ENCODE results near the gene CHGA. TPM values are rescaled to one million over a fixed set of nuclear protein-coding genes. Genes with fewer than 3 reads are reported as not detected.

The CHGA gene
- total and polyA plus RNA-seq, 12 donors, result 0.14 TPM; not detected in 11

GRCh38 chr14:92949496-92950192 lies 26.7 kb downstream of the CHGA start:
- ATAC-seq, result no peak
- peaks cover 0 to 66% (median 0%) of the 10 kb centered on the region in 9 donors for H3K36me3 ChIP-seq
- H3K4me1 ChIP-seq, result peaks cover 9 to 60% (median 40%) of the 10 kb centered on the region in 9 donors
- 89 to 90% methylated on average over 24 of the region's 24 CpGs for WGBS, 2 donors
- DNase-seq, result no peak
- no peak for TF ChIP-seq CTCF (IDR thresholded peaks at IDR 0.05)
- intact Hi-C loops (cut with DNase I), result loop anchor here in 6 of 10 donors (5.0 kb wide), 4 partner anchors 83 to 188 kb away; no protein-coding TSS in a partner anchor
- H3K27me3 ChIP-seq, result no peaks in the 10 kb centered on the region
- no peak overlapping the region for H3K4me3 ChIP-seq
- no peaks in the 10 kb centered on the region for H3K9me3 ChIP-seq
- H3K27ac ChIP-seq, result peak overlapping the region in 8 of 10 donors; percentile 25 to 70 (median 53)

DNA sequence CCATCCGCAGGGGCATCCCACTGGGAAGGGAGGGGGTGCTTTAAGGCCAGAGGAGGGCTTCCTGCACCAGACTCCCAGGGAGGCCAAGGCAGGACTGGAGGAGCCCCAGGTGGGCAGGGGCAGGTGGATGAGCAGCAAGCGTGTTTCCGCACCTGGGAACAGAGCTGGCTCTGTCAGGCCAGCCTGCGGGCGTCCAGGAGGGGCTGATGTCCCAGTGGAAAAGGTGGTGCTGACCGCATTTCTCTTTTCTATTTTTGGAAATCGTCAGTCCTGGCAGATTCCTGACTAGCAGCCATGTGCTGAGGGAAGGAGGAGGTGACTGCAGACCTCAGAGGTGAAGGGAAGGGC lies 27.2 kb downstream of the CHGA start:
- no peaks in the 10 kb centered on the region for H3K27me3 ChIP-seq
- H3K27ac ChIP-seq, result peak overlapping the region in 8 of 10 donors; percentile 25 to 70 (median 53)
- no peaks in the 10 kb centered on the region for H3K9me3 ChIP-seq
- H3K36me3 ChIP-seq, result peaks cover 0 to 61% (median 0%) of the 10 kb centered on the region in 9 donors
- intact Hi-C loops (cut with DNase I), result loop anchor here in 6 of 10 donors (5.0 kb wide), 4 partner anchors 82 to 187 kb away; no protein-coding TSS in a partner anchor
- TF ChIP-seq CTCF (IDR thresholded peaks at IDR 0.05), result no peak
- DNase-seq, result peak in 1 of 2 donors; percentile 30
- no peak overlapping the region for H3K4me3 ChIP-seq
- 43 to 74% methylated on average over 7 of the region's 7 CpGs for WGBS, 2 donors
- peak in 7 of 8 donors; percentile 7 to 43 (median 32) for ATAC-seq
- peaks cover 9 to 65% (median 40%) of the 10 kb centered on the region in 9 donors for H3K4me1 ChIP-seq

DNA sequence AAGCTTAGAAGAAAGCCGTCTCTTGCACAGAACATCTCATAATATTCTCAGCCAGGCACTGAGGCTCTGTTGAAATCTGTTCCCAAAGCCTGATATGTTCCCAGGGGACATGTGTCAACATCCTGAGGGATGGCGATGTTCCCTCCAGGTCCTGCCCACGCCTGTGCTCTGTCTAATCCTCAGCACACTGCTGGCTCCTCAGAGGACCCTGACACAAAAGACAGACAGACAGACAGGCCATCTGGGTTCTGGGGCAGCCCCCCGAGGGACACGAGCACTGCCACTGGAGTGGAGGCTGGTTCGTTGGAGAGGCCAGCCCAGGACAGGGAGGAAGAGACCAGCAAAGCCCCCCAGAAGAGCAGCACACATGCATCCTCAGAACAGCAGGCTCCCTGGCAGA lies 27.8 kb downstream of the CHGA start:
- peak in 1 of 8 donors; percentile 20 for ATAC-seq
- WGBS, 2 donors, result 57 to 60% methylated on average over 6 of the region's 6 CpGs
- H3K4me3 ChIP-seq, result no peak overlapping the region
- DNase-seq, result no peak
- no peaks in the 10 kb centered on the region for H3K27me3 ChIP-seq
- intact Hi-C loops (cut with DNase I), result loop anchor here in 6 of 10 donors (5.0 kb wide), 4 partner anchors 82 to 187 kb away; no protein-coding TSS in a partner anchor
- H3K9me3 ChIP-seq, result no peaks in the 10 kb centered on the region
- H3K36me3 ChIP-seq, result peaks cover 0 to 56% (median 0%) of the 10 kb centered on the region in 9 donors
- peaks cover 9 to 71% (median 42%) of the 10 kb centered on the region in 9 donors for H3K4me1 ChIP-seq
- H3K27ac ChIP-seq, result peak overlapping the region in 7 of 10 donors; percentile 25 to 70 (median 66)
- TF ChIP-seq CTCF (IDR thresholded peaks at IDR 0.05), result no peak

- no peak for TF ChIP-seq CTCF (IDR thresholded peaks at IDR 0.05)
- WGBS, 2 donors, result 90 to 94% methylated on average over 7 of the region's 7 CpGs
- ATAC-seq (no peak), DNase-seq (no peak)
- peaks cover 9 to 67% (median 41%) of the 10 kb centered on the region in 9 donors for H3K4me1 ChIP-seq
- H3K4me3 ChIP-seq, result no peak overlapping the region
- H3K27me3 ChIP-seq, result no peaks in the 10 kb centered on the region
- H3K9me3 ChIP-seq, result no peaks in the 10 kb centered on the region
- H3K27ac ChIP-seq, result peak overlapping the region in 5 of 10 donors; percentile 61 to 78 (median 66)
- intact Hi-C loops (cut with DNase I), result loop anchor here in 6 of 10 donors (5.0 kb wide), 4 partner anchors 81 to 186 kb away; no protein-coding TSS in a partner anchor
- H3K36me3 ChIP-seq, result peaks cover 0 to 57% (median 0%) of the 10 kb centered on the region in 9 donors
These were observed 28.3 kb downstream of the CHGA start for GRCh38 chr14:92951261-92951660.

All from heart right ventricle (tissue), 16 donors.